Hepatocyte (in vitro differentiated cells): ENCODE data around the gene FIGNL2. TPM values are rescaled to one million over a fixed set of nuclear protein-coding genes. Genes with fewer than 3 reads are reported as not detected.

Source experiments
- DNase-seq: peaks from one replicate; pipeline ENCODE4 v3.0.0-alpha.2; 2016; ENCODE audit warnings: low spot score
- H2AFZ ChIP-seq: fragments of 200-600 bp; sonication (generic); 2 replicates; pipeline ENCODE4 v1.6.0; 2016; ENCODE audit warnings: antibody characterized with exemption, mild to moderate bottlenecking
- H3K27ac ChIP-seq: fragments of 200-600 bp; sonication (generic); 2 replicates; pipeline ENCODE4 v1.5.1; 2016; ENCODE audit warnings: mild to moderate bottlenecking
- H3K27me3 ChIP-seq: fragments of 200-600 bp; sonication (generic); 2 replicates; pipeline ENCODE4 v1.6.1; 2016
- H3K36me3 ChIP-seq: fragments of 200-600 bp; sonication (generic); replicated peaks from 2 replicates; pipeline ENCODE4 v1.5.1; 2016; ENCODE audit warnings: low read depth; ENCODE audit not compliant: insufficient read depth
- H3K4me1 ChIP-seq: fragments of 200-600 bp; sonication (generic); 2 replicates; pipeline ENCODE4 v1.5.1; 2016; ENCODE audit warnings: mild to moderate bottlenecking, moderate library complexity; ENCODE audit not compliant: insufficient read depth
- H3K4me2 ChIP-seq: fragments of 200-600 bp; sonication (generic); 2 replicates; pipeline ENCODE4 v1.6.0; 2016
- H3K4me3 ChIP-seq: fragments of 200-600 bp; sonication (generic); 2 replicates; pipeline ENCODE4 v1.5.1; 2016; ENCODE audit warnings: mild to moderate bottlenecking
- H3K79me2 ChIP-seq: fragments of 200-600 bp; sonication (generic); 2 replicates; pipeline ENCODE4 v1.6.0; 2017; ENCODE audit warnings: mild to moderate bottlenecking
- H3K9me2 ChIP-seq: fragments of 200-600 bp; sonication (generic); replicated peaks from 2 replicates; pipeline ENCODE4 v1.6.0; 2017; ENCODE audit warnings: mild to moderate bottlenecking; ENCODE audit not compliant: insufficient read depth
- H3K9me3 ChIP-seq: fragments of 200-600 bp; sonication (generic); 2 replicates; pipeline ENCODE4 v1.5.1; 2016; ENCODE audit warnings: low read depth, mild to moderate bottlenecking
- H4K20me1 ChIP-seq: fragments of 200-600 bp; sonication (generic); 2 replicates; pipeline ENCODE4 v1.6.0; 2016; ENCODE audit warnings: mild to moderate bottlenecking; ENCODE audit not compliant: insufficient read depth, poor library complexity, severe bottlenecking
- EZH2 ChIP-seq: fragments of 200-600 bp; sonication (generic); IDR thresholded peaks from 2 replicates; pipeline ENCODE4 v1.6.1; 2016; ENCODE audit warnings: antibody characterized with exemption, mild to moderate bottlenecking, borderline replicate concordance
- EZH2phosphoT487 ChIP-seq: fragments of 200-600 bp; sonication (generic); IDR thresholded peaks from one replicate; pipeline ENCODE4 v1.6.1; 2018; ENCODE audit warnings: antibody characterized with exemption, mild to moderate bottlenecking, low read depth, moderate library complexity; ENCODE audit not compliant: unreplicated experiment, severe bottlenecking
- WGBS: methylation state at CpG from one replicate; pipeline ENCODE4 v1.1.6; 2016; ENCODE audit warnings: low lambda C conversion rate; ENCODE audit errors: missing lambda C conversion rate; 5-methylcytosine and 5-hydroxymethylcytosine counted together
- polyA plus RNA-seq: library from polyadenylated mRNA; unstranded; fragments of >200 nt; fragmentation: Nextera tagmentation; extraction: Ambion mirVana; gene quantifications from 2 replicates; pipeline ENCODE4 v1.2.1, GENCODE V29; 2016
- total RNA-seq: library from RNA; depleted of rRNA; stranded (reverse); fragments of >200 nt; gene quantifications from 2 replicates; pipeline ENCODE4 v1.2.3, GENCODE V29; 2014
- TF ChIP-seq, protein P1 (sequence below): fragments of 200-600 bp; sonication (generic); IDR thresholded peaks from 2 replicates; pipeline ENCODE4 v1.5.1; 2016; ENCODE audit warnings: antibody characterized with exemption, mild to moderate bottlenecking; ENCODE audit not compliant: poor library complexity

Gene FIGNL2
- total and polyA plus RNA-seq, 2 experiments from 2014 or later = 1.1 to 3.2 TPM

DNA sequence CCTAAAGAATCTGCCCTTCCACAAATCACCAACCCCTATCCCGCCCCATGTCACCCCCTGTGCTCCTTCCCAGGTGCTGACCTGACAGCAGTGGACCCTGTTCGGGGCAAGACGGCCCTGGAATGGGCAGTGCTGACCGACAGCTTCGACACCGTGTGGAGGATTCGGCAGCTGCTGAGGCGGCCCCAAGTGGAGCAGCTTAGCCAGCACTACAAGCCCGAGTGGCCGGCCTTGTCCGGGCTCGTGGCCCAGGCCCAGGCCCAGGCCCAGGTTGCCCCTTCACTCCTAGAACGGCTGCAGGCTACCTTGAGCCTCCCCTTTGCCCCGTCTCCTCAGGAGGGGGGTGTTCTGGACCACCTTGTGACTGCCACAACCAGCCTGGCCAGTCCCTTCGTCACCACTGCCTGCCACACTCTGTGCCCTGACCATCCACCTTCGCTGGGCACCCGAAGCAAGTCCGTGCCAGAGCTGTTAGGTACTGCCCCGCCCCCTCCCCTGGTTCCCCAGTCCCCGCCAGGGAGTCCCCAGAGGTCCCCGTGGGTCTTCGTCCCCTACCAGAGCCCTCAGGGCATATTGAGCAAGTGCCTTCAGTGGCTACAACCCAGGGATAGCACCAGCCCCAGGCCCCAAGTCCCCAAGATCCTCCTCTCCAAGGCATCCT lies 42.1 kb upstream of the FIGNL2 start:
- no peaks in the 10 kb centered on the region for H3K9me3 ChIP-seq
- peaks cover 3% of the 10 kb centered on the region for H3K4me1 ChIP-seq
- H2AFZ ChIP-seq = no peak overlapping the region
- no peak overlapping the region for H3K4me3 ChIP-seq
- 90% methylated on average over 16 of the region's 22 CpGs for WGBS
- no peaks in the 10 kb centered on the region for H3K9me2 ChIP-seq
- no peaks in the 10 kb centered on the region for H3K79me2 ChIP-seq
- no peaks in the 10 kb centered on the region for H3K36me3 ChIP-seq
- DNase-seq = no peak
- TF ChIP-seq, protein P1, sequence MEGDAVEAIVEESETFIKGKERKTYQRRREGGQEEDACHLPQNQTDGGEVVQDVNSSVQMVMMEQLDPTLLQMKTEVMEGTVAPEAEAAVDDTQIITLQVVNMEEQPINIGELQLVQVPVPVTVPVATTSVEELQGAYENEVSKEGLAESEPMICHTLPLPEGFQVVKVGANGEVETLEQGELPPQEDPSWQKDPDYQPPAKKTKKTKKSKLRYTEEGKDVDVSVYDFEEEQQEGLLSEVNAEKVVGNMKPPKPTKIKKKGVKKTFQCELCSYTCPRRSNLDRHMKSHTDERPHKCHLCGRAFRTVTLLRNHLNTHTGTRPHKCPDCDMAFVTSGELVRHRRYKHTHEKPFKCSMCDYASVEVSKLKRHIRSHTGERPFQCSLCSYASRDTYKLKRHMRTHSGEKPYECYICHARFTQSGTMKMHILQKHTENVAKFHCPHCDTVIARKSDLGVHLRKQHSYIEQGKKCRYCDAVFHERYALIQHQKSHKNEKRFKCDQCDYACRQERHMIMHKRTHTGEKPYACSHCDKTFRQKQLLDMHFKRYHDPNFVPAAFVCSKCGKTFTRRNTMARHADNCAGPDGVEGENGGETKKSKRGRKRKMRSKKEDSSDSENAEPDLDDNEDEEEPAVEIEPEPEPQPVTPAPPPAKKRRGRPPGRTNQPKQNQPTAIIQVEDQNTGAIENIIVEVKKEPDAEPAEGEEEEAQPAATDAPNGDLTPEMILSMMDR = no peak
- TF ChIP-seq EZH2 = no peak
- no peak for TF ChIP-seq EZH2phosphoT487
- H3K27ac ChIP-seq = no peak overlapping the region
- H3K4me2 ChIP-seq = no peak overlapping the region
- no peaks in the 10 kb centered on the region for H3K27me3 ChIP-seq
- no peaks in the 10 kb centered on the region for H4K20me1 ChIP-seq

DNA sequence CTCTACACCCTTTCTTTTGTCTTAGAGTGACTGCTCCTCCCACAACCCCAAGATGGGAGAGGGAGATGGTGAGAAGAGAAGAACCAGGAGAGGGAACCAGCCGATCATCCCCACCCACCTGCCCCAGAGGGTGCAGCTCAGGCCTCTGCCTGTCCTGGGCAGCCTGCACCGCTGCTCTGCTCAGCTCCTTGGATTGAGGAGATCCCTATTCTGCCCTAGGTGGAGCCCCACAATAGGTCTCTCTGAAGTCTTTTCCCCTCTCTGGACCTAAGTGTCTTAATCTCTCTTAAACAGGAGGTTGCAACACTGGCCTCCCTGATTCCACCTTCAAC lies 41.6 kb upstream of the FIGNL2 start:
- H3K4me3 ChIP-seq = no peak overlapping the region
- H3K79me2 ChIP-seq = no peaks in the 10 kb centered on the region
- TF ChIP-seq EZH2 (no peak), EZH2phosphoT487 (no peak)
- TF ChIP-seq, protein P1 = no peak
- H3K9me3 ChIP-seq = no peaks in the 10 kb centered on the region
- H3K4me2 ChIP-seq = no peak overlapping the region
- no peaks in the 10 kb centered on the region for H3K4me1 ChIP-seq
- no peaks in the 10 kb centered on the region for H4K20me1 ChIP-seq
- 96% methylated on average over 2 of the region's 2 CpGs for whole genome bisulfite sequencing
- H3K9me2 ChIP-seq = no peaks in the 10 kb centered on the region
- H3K27ac ChIP-seq = no peak overlapping the region
- no peaks in the 10 kb centered on the region for H3K36me3 ChIP-seq
- no peak overlapping the region for H2AFZ ChIP-seq
- DNase-seq = no peak
- H3K27me3 ChIP-seq = no peaks in the 10 kb centered on the region

DNA sequence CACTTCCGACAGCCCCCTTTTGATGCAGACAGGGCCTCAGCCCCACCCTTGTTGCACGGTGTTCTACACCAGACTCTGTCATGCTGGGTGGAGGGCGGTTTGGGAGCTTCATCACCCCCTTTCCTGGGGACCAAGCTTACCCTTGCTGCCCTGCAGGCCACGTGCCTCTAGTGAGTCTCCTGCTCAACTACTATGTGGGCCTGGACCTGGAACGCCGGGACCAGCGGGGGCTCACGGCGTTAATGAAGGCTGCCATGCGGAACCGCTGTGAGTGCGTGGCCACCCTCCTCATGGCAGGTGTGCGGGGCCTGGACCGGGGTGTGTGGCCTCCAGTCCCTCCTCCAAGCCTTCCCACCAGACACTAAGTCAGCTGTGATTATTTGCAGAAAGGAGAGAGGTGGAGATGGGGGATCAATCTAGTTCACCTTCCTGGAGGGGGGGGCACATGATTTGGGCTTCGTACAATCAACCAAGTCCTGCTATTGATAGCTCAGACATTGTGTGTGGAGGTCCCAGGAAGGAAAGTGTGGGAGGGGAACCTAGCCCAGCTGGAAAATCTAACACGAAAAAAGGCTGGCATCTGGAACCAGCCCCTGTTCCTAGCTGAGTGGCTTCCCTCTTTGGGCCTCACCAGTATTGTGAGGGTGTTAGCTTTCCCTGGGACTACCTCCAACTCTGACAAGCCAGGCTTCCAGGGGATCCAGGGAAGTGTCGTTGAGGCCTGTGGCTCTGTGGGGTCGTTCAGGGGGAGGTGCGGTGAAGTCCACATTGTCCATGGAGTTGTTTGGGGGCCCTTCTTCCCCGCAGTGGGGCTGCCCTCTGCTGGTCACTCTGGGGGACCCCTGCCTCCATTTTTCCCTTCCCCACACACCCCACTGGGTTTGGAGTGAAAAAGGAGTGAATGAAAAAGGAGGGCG lies 41.0 kb upstream of the FIGNL2 start:
- WGBS = 85% methylated on average over 21 of the region's 21 CpGs

More for the DNA sequence above, 41.0 kb upstream of the FIGNL2 start:
- no peak for TF ChIP-seq EZH2
- TF ChIP-seq, protein P1 = peak; percentile 17
- Histone ChIP-seq H3K27ac (no peak overlapping the region), H3K9me3 (no peaks in the 10 kb centered on the region), H3K27me3 (no peaks in the 10 kb centered on the region), H4K20me1 (no peaks in the 10 kb centered on the region), H3K4me2 (no peak overlapping the region), H3K4me3 (no peak overlapping the region), H3K79me2 (no peaks in the 10 kb centered on the region), H3K4me1 (no peaks in the 10 kb centered on the region), H3K36me3 (no peaks in the 10 kb centered on the region), H3K9me2 (no peaks in the 10 kb centered on the region), H2AFZ (no peak overlapping the region)
- no peak for DNase-seq
